Kidney (tissue), 14 donors: ENCODE measurements around the gene OSBPL9. TPM values are rescaled to one million over a fixed set of nuclear protein-coding genes. Genes with fewer than 3 reads are reported as not detected.
A peak's percentile ranks its signal among the peaks of the same experiment; 100 is the strongest.

Experiments used
- DNase-seq, 5 donors: peaks; one replicate each; pipeline ENCODE4 v3.0.0-alpha.2; 2013 to 2020
- FAIRE-seq: peaks from 2 replicates; lab custom pipeline; 2012; peaks lifted over from hg19 to GRCh38; lab: Jason Lieb, UNC
- H3K27ac ChIP-seq, 2 donors: one replicate each; pipeline ENCODE4 v1.7.0; 2013; ENCODE audit warnings: low read depth in 2 of 2, low read length in 2 of 2, inconsistent platforms in 1 of 2
- H3K27me3 ChIP-seq: one replicate; pipeline ENCODE4 v1.7.1; 2013; ENCODE audit warnings: low read length, inconsistent platforms; ENCODE audit not compliant: control insufficient read depth, insufficient read depth
- H3K36me3 ChIP-seq, 3 donors: one replicate each; pipeline versions ENCODE4 v1.7.0 to v1.7.1; 2013; ENCODE audit warnings: low read length in 3 of 3, control low read depth in 1 of 3, inconsistent platforms in 1 of 3; ENCODE audit not compliant: insufficient read depth in 3 of 3, control insufficient read depth in 2 of 3
- H3K4me1 ChIP-seq, 3 donors: one replicate each; pipeline versions ENCODE4 v1.7.0 to v1.7.1; 2013; ENCODE audit warnings: low read length in 3 of 3, inconsistent platforms in 1 of 3, low read depth in 1 of 3; ENCODE audit not compliant: control insufficient read depth in 2 of 3, insufficient read depth in 2 of 3
- H3K4me3 ChIP-seq, 3 donors: one replicate each; pipeline versions ENCODE4 v1.7.0 to v1.8.1; 2013; ENCODE audit warnings: low read length in 3 of 3, control low read depth in 1 of 3, inconsistent platforms in 1 of 3
- H3K9ac ChIP-seq, 3 donors: one replicate each; pipeline versions ENCODE4 v1.7.0 to v1.7.1; 2013; ENCODE audit warnings: low read length in 3 of 3, control low read depth in 1 of 3, inconsistent platforms in 1 of 3
- H3K9me3 ChIP-seq, 3 donors: one replicate each; pipeline versions ENCODE4 v1.7.0 to v1.7.1; 2013; ENCODE audit warnings: low read length in 3 of 3, control low read depth in 1 of 3, inconsistent platforms in 1 of 3; ENCODE audit not compliant: control insufficient read depth in 2 of 3, insufficient read depth in 1 of 3
- CTCF ChIP-seq: IDR thresholded peaks from 3 replicates; pipeline ENCODE4 v1.5.1; 2012; ENCODE audit warnings: mild to moderate bottlenecking, moderate library complexity, borderline replicate concordance; ENCODE audit not compliant: insufficient read depth; ENCODE audit errors: extremely low read depth
- intact Hi-C: fragments of 100-400 bp; cut with DNase I; formaldehyde crosslinking; loops from one replicate; pipeline ENCODE4 v1.11.1; 2022
- polyA plus RNA-seq: library from polyadenylated mRNA; stranded (reverse); fragments of 350-450 nt; fragmentation: Illumina TruSeq; extraction: RNeasy Lipid Tissue Mini Kit (QIAGEN cat#74804); gene quantifications from one replicate; pipeline ENCODE4 v1.2.3, GENCODE V29; 2014; ENCODE audit warnings: low read depth, low replicate concordance; ENCODE audit not compliant: insufficient read depth
- total RNA-seq: library from RNA; stranded (reverse); fragmentation: NEBNext Ultra II Directional; extraction: Animal tissue kit (Norgen Biotek cat#: 25700); gene quantifications from one replicate; pipeline ENCODE4 v1.2.1, GENCODE V29; 2021
- donor health status: control.
- donor health status: control.
- donor health status: control.
- donor health status: control.
- donor health status: control.
- donor health status: DM: yes; HTN: yes; CAD: no.
- donor health status: Normal renal cell carcinoma (clear cell type).

The OSBPL9 gene
- total and polyA plus RNA-seq, 2 donors from 2014 or later: 73.2 to 76.6 TPM

GRCh38 chr1:51628715-51629590, 12.1 kb downstream of the OSBPL9 start:
- no peak for FAIRE-seq
- no peaks in the 10 kb centered on the region for H3K36me3 ChIP-seq
- H3K4me1 ChIP-seq: no peaks in the 10 kb centered on the region
- H3K4me3 ChIP-seq: no peak overlapping the region
- no peak for DNase-seq
- no peak overlapping the region for H3K27ac ChIP-seq
- intact Hi-C loops: no loop called here
- no peak for TF ChIP-seq CTCF
- H3K9ac ChIP-seq: no peak overlapping the region
- no peaks in the 10 kb centered on the region for H3K27me3 ChIP-seq
- no peaks in the 10 kb centered on the region for H3K9me3 ChIP-seq

DNA sequence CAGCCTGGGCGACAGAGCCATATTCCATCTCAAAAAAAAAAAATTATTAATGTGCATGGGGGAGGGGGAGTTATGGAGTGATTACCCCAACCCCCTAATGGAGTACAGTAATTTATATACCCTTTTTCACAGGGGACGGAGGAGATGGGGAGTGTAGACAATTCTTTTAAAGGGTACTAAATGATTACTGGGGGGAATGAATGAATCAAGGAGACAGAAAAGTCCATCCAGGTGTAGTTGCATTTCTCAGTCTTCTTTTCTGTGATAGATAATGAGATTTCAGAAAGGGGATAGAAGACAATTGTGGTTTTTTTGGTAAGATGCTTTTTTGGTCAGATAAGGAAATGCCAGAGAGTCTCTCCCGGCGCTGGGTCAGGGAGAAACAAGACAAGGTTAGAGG, 13.0 kb downstream of the OSBPL9 start:
- intact Hi-C loops: no loop called here
- no peak for TF ChIP-seq CTCF
- no peak overlapping the region for H3K27ac ChIP-seq

DNA sequence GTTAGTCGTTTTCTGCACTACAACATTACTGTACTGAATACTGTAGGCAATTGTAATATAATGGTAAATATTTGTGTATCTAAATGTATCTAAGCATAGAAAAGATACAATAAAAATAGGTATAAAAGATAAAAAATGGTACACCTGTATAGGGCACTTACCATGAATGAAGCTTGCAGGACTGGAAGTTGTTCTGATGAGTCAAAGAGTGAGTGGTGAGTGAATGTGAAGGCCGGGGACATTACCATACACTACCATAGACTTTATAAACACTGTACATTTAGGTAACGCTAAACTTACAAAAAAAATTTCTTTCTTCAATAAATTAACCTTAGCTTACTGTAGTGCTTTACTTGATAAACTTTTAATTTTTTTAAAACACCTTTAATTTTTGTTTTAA, 13.5 kb downstream of the OSBPL9 start:
- no peaks in the 10 kb centered on the region for H3K36me3 ChIP-seq
- no peak overlapping the region for H3K27ac ChIP-seq
- H3K4me1 ChIP-seq: peaks cover 0 to 3% (median 0%) of the 10 kb centered on the region in 3 donors
- H3K9ac ChIP-seq: no peak overlapping the region
- no peak for TF ChIP-seq CTCF
- H3K4me3 ChIP-seq: no peak overlapping the region
- no peaks in the 10 kb centered on the region for H3K9me3 ChIP-seq
- peak; percentile 51 for FAIRE-seq
- intact Hi-C loops: no loop called here
- H3K27me3 ChIP-seq: no peaks in the 10 kb centered on the region
- no peak for DNase-seq

More for the DNA sequence above, 13.0 kb downstream of the OSBPL9 start:
- Histone ChIP-seq H3K4me3 (no peak overlapping the region), H3K4me1 (no peaks in the 10 kb centered on the region), H3K9ac (no peak overlapping the region), H3K27me3 (no peaks in the 10 kb centered on the region), H3K36me3 (no peaks in the 10 kb centered on the region), H3K9me3 (no peaks in the 10 kb centered on the region)
- FAIRE-seq: no peak
- no peak for DNase-seq
